ENCODE measurements around the gene TLDC2.
"Not testable (repeated sequence)": the region's sequence is repeated elsewhere in the genome, so short reads cannot be mapped to it uniquely, and the experiment has no call there.

The TLDC2 gene

DNA sequence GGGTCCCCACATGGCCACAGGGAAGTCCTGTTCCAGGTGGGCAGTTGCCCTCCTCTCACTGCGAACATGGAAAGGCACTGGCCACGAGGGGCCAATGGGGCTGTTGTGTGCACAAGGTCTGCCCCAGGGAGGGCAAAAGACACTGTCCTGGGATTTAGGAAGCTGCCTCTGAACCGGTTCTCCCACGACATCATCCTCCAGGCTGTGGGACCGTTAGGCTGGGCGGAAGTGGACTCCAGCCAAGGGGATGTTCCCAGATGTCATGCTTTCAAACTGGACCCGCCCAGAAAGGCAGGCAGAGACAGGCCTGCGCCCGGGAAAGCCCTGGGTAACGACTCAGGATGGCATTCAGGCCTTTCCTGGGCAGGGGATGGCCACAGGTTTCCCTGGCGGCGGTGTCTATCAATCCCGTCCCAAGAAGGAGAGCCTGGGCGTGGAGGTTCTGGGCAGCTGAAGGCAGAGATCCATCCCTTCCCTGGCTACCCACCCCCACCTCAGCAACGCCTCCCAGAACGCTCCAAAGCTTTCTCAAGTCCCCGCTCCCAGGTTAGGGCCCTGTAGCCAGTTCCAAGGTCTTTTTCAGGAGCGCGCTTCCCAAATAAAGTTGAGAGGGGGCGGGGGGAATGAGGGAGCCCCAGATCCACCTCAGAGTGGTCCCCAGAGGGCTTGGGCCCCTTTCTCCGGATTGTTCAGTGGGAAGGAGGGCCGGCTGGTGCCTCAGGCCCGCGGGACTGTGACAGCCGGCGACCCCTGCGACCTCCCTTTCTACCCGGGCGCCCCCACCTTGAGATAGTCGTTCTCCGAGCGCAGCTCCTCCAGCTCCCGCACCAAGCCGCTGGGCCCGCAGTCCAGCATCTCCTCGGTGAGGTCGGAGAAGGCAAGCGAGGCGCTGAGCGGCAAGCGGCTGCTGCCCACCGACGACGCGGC, 13.8 kb upstream of the TLDC2 start:
- H3K4me1 ChIP-seq (ENCODE audit: control insufficient read depth, insufficient read depth, low read length): peaks cover 42% of the 10 kb centered on the region
- peak overlapping the region; percentile 75 for H3K4me3 ChIP-seq (ENCODE audit: low read length)

DNA sequence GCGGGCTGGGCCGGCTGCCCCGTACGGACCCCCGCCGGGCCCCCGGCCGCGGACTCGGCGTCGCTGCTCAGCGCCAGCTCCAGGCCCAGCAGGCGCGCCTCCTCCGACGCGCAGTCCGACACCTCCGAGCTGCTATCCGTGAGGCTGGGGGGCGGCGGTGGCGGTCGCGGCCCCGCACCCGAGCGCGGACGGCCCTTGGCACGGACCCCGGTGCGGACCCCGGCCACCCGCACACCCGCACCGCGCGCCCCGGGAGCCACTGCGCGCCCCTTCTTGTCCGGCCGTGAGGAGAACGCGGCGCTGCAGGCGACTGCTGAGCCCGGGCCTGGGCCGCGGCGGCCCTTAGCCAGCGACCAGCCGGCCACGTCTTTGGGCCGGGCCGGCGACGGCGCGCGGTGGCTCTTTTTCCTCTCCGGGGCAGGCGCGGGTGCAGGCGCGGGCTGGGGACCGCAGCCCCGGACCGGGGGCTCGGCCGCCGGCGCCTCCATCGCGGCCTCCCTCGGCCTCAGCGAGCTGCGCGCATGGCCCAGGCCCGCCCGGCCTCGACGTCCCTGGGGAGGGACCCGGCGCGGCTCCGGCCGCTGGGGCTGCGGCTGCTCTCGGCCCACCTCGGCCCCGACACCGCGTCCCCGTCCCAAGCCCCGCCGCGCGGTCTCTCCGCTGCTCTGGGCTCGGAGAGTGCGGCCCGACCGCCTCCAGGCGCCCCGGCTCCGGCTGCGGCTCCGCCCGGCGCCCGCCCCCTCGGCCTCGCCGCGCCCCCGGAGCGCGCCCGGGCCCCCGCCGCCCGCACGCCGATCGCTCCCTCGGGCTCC, 12.9 kb upstream of the TLDC2 start:
- Histone ChIP-seq H3K4me3 (ENCODE audit: low read length) (peak overlapping the region; percentile 75), H3K9ac (ENCODE audit: low read depth, low read length) (peak overlapping the region; percentile 87), H3K36me3 (ENCODE audit: insufficient read depth, low read length) (no peaks in the 10 kb centered on the region), H3K9me3 (replicated peaks; ENCODE audit: low read length) (no peaks in the 10 kb centered on the region), H3K4me1 (ENCODE audit: control insufficient read depth, insufficient read depth, low read length) (peaks cover 32% of the 10 kb centered on the region), H3K27me3 (ENCODE audit: control insufficient read depth, insufficient read depth, low read length) (no peaks in the 10 kb centered on the region), H3K4me2 (ENCODE audit: low read length) (peak overlapping the region; percentile 93)

More for the DNA sequence above, 13.8 kb upstream of the TLDC2 start:
- H3K36me3 ChIP-seq (ENCODE audit: insufficient read depth, low read length): no peaks in the 10 kb centered on the region
- no peaks in the 10 kb centered on the region for H3K9me3 ChIP-seq (replicated peaks; ENCODE audit: low read length)
- peak overlapping the region; percentile 87 for H3K9ac ChIP-seq (ENCODE audit: low read depth, low read length)
- H3K4me2 ChIP-seq (ENCODE audit: low read length): peak overlapping the region; percentile 93
- no peaks in the 10 kb centered on the region for H3K27me3 ChIP-seq (ENCODE audit: control insufficient read depth, insufficient read depth, low read length)

DNA sequence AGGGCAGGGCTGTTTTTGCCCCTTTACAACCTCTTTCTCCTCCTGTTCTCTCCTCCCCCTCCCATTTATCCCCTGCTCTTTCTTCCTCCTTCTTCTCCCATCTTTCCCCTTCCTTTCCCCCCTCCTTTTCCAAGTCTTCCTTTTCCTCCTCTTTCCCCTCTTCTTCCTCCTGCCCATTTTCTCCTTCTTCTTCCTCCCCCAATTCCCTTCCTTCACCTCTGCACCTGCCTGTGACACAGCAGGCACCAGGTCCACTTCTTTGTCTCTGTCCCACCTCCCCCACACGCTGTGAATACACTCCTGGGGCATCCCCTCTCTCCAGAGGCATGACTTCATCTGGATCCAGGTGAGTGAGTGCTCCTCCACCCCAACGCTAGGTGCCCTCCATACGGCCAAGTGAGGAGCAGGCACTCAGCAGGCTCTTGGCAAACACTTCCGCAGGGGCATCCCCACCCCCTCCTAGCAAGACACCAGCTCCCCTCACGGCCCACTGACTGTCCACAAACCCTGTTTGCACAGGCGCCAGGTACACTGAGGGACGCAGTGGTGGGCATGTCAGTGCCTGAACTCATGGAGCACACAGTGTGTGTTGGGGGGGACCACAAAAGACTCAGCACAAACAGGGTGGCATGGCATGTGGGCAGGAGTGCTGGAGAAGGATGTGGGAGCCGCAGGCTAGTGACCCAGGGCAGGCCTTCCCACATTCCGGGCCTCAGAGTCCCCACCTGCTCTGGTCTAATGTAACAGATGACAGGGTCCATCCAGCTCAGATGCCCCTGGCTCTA, 10.7 kb upstream of the TLDC2 start:
- H3K4me1 ChIP-seq (ENCODE audit: control insufficient read depth, insufficient read depth, low read length): peaks cover 19% of the 10 kb centered on the region
- no peak overlapping the region for H3K4me2 ChIP-seq (ENCODE audit: low read length)
- no peaks in the 10 kb centered on the region for H3K27me3 ChIP-seq (ENCODE audit: control insufficient read depth, insufficient read depth, low read length)
- H3K9me3 ChIP-seq (replicated peaks; ENCODE audit: low read length): no peaks in the 10 kb centered on the region
- no peak overlapping the region for H3K9ac ChIP-seq (ENCODE audit: low read depth, low read length)
- no peaks in the 10 kb centered on the region for H3K36me3 ChIP-seq (ENCODE audit: insufficient read depth, low read length)
- H3K4me3 ChIP-seq (ENCODE audit: low read length): no peak overlapping the region

DNA sequence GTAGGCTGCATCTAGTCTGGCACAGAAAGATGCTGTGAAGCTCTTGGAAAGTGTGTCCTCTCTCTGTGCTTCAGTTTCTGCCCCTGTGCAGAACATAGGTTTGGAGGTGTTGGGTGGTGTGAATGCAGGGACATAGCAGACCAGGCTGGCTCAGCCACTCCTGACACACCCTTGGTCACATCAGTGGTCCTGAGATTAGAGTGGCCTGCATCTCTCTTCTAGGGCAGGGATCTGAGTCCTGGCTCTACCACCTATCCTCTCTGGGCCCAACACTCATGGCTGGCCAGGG, 10.1 kb upstream of the TLDC2 start:
- peaks cover 14% of the 10 kb centered on the region for H3K4me1 ChIP-seq (ENCODE audit: control insufficient read depth, insufficient read depth, low read length)
- H3K36me3 ChIP-seq (ENCODE audit: insufficient read depth, low read length): no peaks in the 10 kb centered on the region
- H3K9ac ChIP-seq (ENCODE audit: low read depth, low read length): no peak overlapping the region
- no peaks in the 10 kb centered on the region for H3K9me3 ChIP-seq (replicated peaks; ENCODE audit: low read length)
- H3K27me3 ChIP-seq (ENCODE audit: control insufficient read depth, insufficient read depth, low read length): no peaks in the 10 kb centered on the region
- no peak overlapping the region for H3K4me3 ChIP-seq (ENCODE audit: low read length)
- no peak overlapping the region for H3K4me2 ChIP-seq (ENCODE audit: low read length)

DNA sequence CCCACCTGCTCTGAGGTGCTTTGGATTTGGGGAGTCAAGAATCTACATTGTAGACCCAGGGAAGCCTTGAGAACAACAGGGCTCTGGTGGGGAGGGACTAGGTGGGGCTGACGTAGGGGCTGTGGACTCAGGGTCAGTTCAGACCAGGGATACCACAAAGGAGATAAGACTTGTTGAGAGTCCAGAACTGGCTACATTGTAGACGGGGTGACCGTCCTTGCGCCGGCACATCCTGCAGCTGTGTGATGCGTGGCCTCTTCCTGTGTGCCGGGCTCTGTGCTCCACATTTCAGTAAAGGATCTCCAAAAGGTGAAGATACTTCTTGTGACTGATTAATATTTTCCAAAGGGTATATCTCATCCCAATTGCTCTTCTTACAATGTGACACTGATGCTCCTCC, 9.8 kb upstream of the TLDC2 start:
- H3K27me3 ChIP-seq (ENCODE audit: control insufficient read depth, insufficient read depth, low read length): no peaks in the 10 kb centered on the region
- peaks cover 10% of the 10 kb centered on the region for H3K4me1 ChIP-seq (ENCODE audit: control insufficient read depth, insufficient read depth, low read length)
- no peaks in the 10 kb centered on the region for H3K36me3 ChIP-seq (ENCODE audit: insufficient read depth, low read length)
- no peak overlapping the region for H3K9ac ChIP-seq (ENCODE audit: low read depth, low read length)
- H3K4me2 ChIP-seq (ENCODE audit: low read length): no peak overlapping the region
- no peak overlapping the region for H3K4me3 ChIP-seq (ENCODE audit: low read length)
- no peaks in the 10 kb centered on the region for H3K9me3 ChIP-seq (replicated peaks; ENCODE audit: low read length)

DNA sequence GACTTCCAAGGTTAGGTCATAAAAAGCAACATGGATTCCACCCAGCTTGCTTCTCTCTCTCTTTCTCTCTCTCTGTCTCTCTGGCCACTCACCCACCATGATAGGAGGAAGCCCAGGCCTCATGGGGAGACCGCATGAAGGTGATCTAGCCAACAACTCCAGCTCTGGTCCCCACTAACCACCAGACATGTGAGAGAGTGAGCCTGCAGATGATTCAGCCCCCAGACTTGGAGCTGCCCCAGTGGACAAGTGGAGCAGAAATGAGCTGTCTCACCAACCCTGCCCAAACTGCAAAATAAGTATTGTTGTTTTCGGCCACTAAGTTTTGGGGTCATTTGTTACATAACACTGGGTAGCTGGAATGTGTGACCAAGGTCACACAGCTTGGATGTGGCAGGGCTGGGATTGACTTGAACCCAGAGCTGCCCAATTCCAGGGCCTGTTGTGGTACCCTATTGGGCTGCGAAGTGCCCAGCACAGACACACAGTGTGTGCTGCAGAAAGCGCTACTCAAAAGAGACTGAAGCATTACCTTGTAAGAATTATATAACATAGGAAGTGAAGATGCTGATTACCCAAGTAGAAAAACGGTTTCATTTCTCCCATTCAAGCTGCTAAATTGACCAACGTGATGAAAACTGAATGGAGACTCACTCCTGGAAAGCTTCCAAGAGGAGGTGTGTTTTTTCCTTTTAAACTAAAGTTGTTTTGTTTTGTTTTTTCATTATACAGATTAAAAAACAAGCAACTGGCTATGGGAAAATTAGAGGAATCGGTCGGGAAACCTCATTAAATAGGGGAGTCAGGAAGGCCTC, 9.1 kb upstream of the TLDC2 start:
- Histone ChIP-seq H3K36me3 (ENCODE audit: insufficient read depth, low read length) (no peaks in the 10 kb centered on the region), H3K4me2 (ENCODE audit: low read length) (no peak overlapping the region), H3K27me3 (ENCODE audit: control insufficient read depth, insufficient read depth, low read length) (peaks cover 3% of the 10 kb centered on the region), H3K9ac (ENCODE audit: low read depth, low read length) (no peak overlapping the region), H3K4me3 (ENCODE audit: low read length) (no peak overlapping the region), H3K9me3 (replicated peaks; ENCODE audit: low read length) (no peaks in the 10 kb centered on the region), H3K4me1 (ENCODE audit: control insufficient read depth, insufficient read depth, low read length) (peaks cover 4% of the 10 kb centered on the region)

DNA sequence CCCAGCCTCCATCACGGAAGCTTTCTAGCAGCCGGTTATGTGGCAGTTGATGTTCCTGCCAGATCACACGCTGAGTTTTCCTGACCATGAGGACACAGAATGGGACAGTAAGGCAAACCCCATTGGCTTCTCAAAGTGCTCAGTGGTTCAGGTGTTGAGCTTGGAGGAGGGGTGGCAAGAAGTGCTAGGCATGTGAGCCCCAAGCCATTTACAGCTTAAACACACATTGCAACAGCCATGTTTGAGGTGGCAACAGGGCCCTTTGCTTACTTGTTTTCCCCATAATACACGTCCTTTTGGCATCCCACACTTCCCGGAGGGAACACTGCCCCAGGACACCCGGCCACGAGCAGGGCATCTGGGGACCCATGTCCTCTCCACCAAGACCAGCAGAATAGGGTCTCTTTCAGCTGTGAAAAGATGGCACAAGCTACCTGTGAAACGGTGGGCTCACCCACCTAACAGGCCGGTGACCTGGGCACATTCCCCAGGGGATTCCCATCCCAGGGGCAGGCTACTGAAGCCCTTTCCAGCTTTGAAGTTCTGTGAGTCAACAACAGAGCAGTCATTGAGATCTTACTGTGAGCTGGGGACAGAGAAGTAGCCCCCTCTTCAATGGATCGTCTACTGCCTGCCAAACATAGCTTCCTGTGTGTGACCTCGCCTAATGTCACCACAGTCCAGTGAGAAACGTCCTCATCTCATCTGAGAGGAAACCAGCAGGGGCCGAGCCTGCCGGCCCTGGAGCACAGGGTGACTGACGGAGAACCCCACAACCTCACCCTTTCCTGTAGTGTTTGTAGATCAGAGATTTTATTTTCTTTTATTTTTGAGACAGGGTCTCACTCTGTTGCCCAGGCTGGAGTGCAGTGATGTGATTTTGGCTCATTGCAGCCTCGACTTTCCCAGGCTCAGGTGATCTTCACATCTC, 4.0 kb upstream of the TLDC2 start:
- Histone ChIP-seq H3K4me2 (ENCODE audit: low read length) (no peak overlapping the region), H3K9ac (ENCODE audit: low read depth, low read length) (no peak overlapping the region), H3K4me3 (ENCODE audit: low read length) (no peak overlapping the region), H3K4me1 (ENCODE audit: control insufficient read depth, insufficient read depth, low read length) (no peaks in the 10 kb centered on the region), H3K9me3 (replicated peaks; ENCODE audit: low read length) (no peaks in the 10 kb centered on the region), H3K36me3 (ENCODE audit: insufficient read depth, low read length) (no peaks in the 10 kb centered on the region), H3K27me3 (ENCODE audit: control insufficient read depth, insufficient read depth, low read length) (peaks cover 7% of the 10 kb centered on the region)

DNA sequence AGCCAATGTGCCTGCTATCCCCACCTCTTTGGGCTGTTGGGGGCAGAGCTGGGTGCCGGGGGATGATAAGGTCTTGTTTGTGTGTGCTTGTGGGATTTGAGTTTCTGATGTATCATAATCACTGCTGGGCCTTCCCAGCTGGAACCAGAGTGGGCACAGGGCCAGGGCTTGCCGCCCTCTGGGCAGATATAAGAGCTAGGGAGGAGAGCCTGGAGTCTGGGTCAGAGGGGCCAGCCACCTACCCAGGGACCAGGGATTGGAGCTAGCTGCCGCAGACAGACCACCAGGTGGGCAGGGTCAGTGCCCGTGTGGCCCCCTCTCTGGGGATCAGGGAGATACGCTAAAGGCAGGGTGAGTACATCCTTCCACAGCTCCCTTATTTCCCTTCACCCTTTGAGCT, 3.1 kb upstream of the TLDC2 start:
- no peaks in the 10 kb centered on the region for H3K4me1 ChIP-seq (ENCODE audit: control insufficient read depth, insufficient read depth, low read length)
- peaks cover 9% of the 10 kb centered on the region for H3K27me3 ChIP-seq (ENCODE audit: control insufficient read depth, insufficient read depth, low read length)
- no peaks in the 10 kb centered on the region for H3K36me3 ChIP-seq (ENCODE audit: insufficient read depth, low read length)
- no peaks in the 10 kb centered on the region for H3K9me3 ChIP-seq (replicated peaks; ENCODE audit: low read length)
- no peak overlapping the region for H3K4me3 ChIP-seq (ENCODE audit: low read length)
- H3K4me2 ChIP-seq (ENCODE audit: low read length): no peak overlapping the region
- H3K9ac ChIP-seq (ENCODE audit: low read depth, low read length): no peak overlapping the region

DNA sequence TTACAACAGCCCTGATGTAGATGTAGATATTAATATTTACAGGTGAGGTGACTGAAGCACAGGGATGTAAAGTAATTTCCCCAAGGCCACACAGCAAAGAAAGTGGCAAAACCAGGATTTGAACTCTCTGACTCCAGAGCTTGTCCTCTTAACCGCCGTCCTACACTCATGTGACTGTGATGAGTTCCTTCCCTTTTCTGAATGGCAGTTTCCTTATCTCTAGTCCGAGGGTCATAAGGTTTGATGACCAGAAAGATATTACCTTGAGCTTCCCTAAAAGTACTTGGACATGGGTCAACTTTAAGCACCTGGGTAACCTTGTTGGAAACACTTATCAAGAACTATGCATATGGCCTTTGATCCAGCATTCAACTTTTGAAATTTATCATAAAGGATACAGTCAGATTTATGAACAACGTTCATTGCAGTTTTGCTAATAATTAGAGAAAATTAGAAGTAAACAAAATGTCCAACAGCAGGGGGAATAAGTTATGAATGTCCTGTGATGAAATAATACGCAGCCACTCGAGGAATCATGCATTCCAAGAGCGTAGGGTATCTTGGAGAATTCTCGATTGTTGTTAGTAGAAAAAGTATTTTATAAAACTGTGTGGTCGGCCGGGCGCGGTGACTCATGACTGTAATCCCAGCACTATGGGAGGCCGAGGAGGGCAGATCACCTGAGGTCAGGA, 2.3 kb upstream of the TLDC2 start:
- Histone ChIP-seq H3K27me3 (ENCODE audit: control insufficient read depth, insufficient read depth, low read length) (peaks cover 15% of the 10 kb centered on the region), H3K4me2 (ENCODE audit: low read length) (no peak overlapping the region), H3K4me3 (ENCODE audit: low read length) (no peak overlapping the region), H3K4me1 (ENCODE audit: control insufficient read depth, insufficient read depth, low read length) (no peaks in the 10 kb centered on the region), H3K36me3 (ENCODE audit: insufficient read depth, low read length) (no peaks in the 10 kb centered on the region), H3K9me3 (replicated peaks; ENCODE audit: low read length) (no peaks in the 10 kb centered on the region), H3K9ac (ENCODE audit: low read depth, low read length) (no peak overlapping the region)

DNA sequence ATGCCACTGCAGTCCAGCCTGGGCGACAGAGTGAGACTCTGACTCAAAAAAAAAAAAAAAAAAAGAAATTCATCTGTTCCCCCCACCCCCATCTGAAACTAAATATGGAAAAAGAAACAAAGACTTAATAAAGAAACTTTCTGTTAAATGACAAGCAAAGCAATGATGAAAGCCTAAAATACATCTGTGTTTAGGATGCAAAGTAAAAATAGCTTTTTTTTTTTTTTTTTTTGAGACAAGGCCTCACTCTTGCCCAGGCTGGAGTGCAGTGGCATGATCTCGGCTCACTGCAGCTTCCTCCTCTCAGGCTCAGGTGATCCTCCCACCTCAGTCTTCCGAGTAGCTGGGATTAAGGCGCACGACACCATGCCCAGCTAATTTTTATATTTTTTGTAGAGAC, 845 bp upstream of the TLDC2 start:
- H3K27me3 ChIP-seq (ENCODE audit: control insufficient read depth, insufficient read depth, low read length): peaks cover 17% of the 10 kb centered on the region

More for the DNA sequence above, 845 bp upstream of the TLDC2 start:
- H3K36me3 ChIP-seq (ENCODE audit: insufficient read depth, low read length); H3K4me2 ChIP-seq (ENCODE audit: low read length); H3K9ac ChIP-seq (ENCODE audit: low read depth, low read length); H3K9me3 ChIP-seq (replicated peaks; ENCODE audit: low read length); H3K4me1 ChIP-seq (ENCODE audit: control insufficient read depth, insufficient read depth, low read length); H3K4me3 ChIP-seq (ENCODE audit: low read length): not testable (repeated sequence)

Data from skeletal muscle satellite cell (primary cell).